Heart right ventricle (tissue), 16 donors: ENCODE data around the gene FAF1. TPM values are rescaled to one million over a fixed set of nuclear protein-coding genes. Genes with fewer than 3 reads are reported as not detected.

Source experiments
- ATAC-seq, 8 donors: fragments of 200-7000 bp; cut with Tn5 transposase; one replicate each; pipeline ENCODE4 v1.9.1; 2020; ENCODE audit warnings: mild to moderate bottlenecking in 8 of 8, moderate library complexity in 8 of 8, moderate number of reproducible peaks in 1 of 8
- DNase-seq, 2 donors: peaks; one replicate each; pipeline ENCODE4 v3.0.0-alpha.2; 2020
- H3K27ac ChIP-seq, 10 donors: fragments of 200-600 bp; sonication (generic) in 2 of 10; one replicate each; pipeline versions ENCODE4 v1.5.0 to v1.8.0; 2020 to 2022; ENCODE audit warnings: mild to moderate bottlenecking in 3 of 10
- H3K27me3 ChIP-seq, 7 donors: fragments of 200-600 bp; one replicate each; pipeline ENCODE4 v1.8.0; 2021 to 2022; ENCODE audit warnings: mild to moderate bottlenecking in 2 of 7
- H3K36me3 ChIP-seq, 9 donors: fragments of 200-600 bp; sonication (generic) in 1 of 9; one replicate each; pipeline versions ENCODE4 v1.5.0 to v1.8.0; 2020 to 2022; ENCODE audit warnings: mild to moderate bottlenecking in 2 of 9
- H3K4me1 ChIP-seq, 9 donors: fragments of 200-600 bp; sonication (generic) in 1 of 9; one replicate each; pipeline versions ENCODE4 v1.5.0 to v1.8.0; 2020 to 2022; ENCODE audit warnings: mild to moderate bottlenecking in 4 of 9
- H3K4me3 ChIP-seq, 10 donors: fragments of 200-600 bp; sonication (generic) in 2 of 10; one replicate each; pipeline versions ENCODE4 v1.5.0 to v1.8.0; 2020 to 2022; ENCODE audit warnings: mild to moderate bottlenecking in 7 of 10, moderate library complexity in 2 of 10
- H3K9me3 ChIP-seq, 11 donors: fragments of 200-600 bp in 10 of 11; sonication (generic) in 2 of 11; one replicate each; pipeline versions ENCODE4 v1.5.0 to v1.8.0; 2013 to 2022; ENCODE audit warnings: mild to moderate bottlenecking in 2 of 11, control low read depth in 1 of 11, moderate library complexity in 1 of 11
- CTCF ChIP-seq, 9 donors: fragments of 200-600 bp; sonication (generic) in 2 of 9; IDR thresholded peaks; one replicate each; pipeline versions ENCODE4 v1.5.0 to v1.8.0; 2021 to 2022; ENCODE audit warnings: antibody characterized with exemption in 9 of 9, mild to moderate bottlenecking in 5 of 9, moderate library complexity in 1 of 9
- WGBS, 2 donors: extraction: QIAGEN DNeasy Blood & Tissue Kit; methylation state at CpG; one replicate each; pipeline ENCODE4 v1.1.7; 2013; ENCODE audit warnings: inconsistent platforms in 1 of 2; 5-methylcytosine and 5-hydroxymethylcytosine counted together
- intact Hi-C, 10 donors: fragments of 100-400 bp; cut with DNase I; formaldehyde crosslinking; loops; one replicate each; pipeline versions ENCODE4 v1.11.1 to v1.14.2; 2022
- polyA plus RNA-seq, 2 donors: library from polyadenylated mRNA; stranded (reverse); fragments of 200-250 nt; gene quantifications; one replicate each; pipeline ENCODE4 v1.2.3, GENCODE V29; 2013
- total RNA-seq, 10 donors: library from RNA; stranded (reverse); fragmentation: NEBNext Ultra II Directional in 3 of 10; extraction: Animal tissue kit (Norgen Biotek cat#: 25700) in 3 of 10; gene quantifications; one replicate each; pipeline versions ENCODE4 v1.2.1 to v1.2.4, GENCODE V29; 2021 to 2023
- donor health status: Arrhythmogenic right ventricular cardiomyopathy.
- donor health status: ischemic (EF 13 %, LVEDD 7.1; RV severe dilation, severe dysfunction).
- donor health status: healthy with polysubstance abuse.
- donor health status: DM: no; HTN: yes; CAD: no.
- donor health status: DM: no; HTN: no; CAD: no.
- donor health status: ischemic (EF 25% LVEDD 6.9; RV normal size, moderate dysfunction).
- donor health status: ischemic (EF 25% LVEDD 5.7; RV mildly dilated, moderate dysfunction).
- donor health status: healthy.
- donor health status: DM: yes; HTN: yes; CAD: no.
- donor health status: Ischemic cardiomyopathy.
- donor health status: ischemic (EF 35%, LVEDD 5.7; RV mildly dilated, moderate dysfunction).
- donor health status: nonischemic (EF 11% LVEDD 7.7; RV severe dilation, severe dysfunction).
- donor health status: DM: yes; HTN: yes; CAD: no.
- donor health status: PGD.
- donor health status: ischemic (EF 29% LVEDD 5.4; RV normal size, mild dysfunction).
- donor health status: nonischemic (EF 23%, LVEDD 6.1; RV moderate dilation, normal function).

Gene FAF1
- total and polyA plus RNA-seq, 12 donors, result 30.9 to 102 (median 88.9) TPM

GRCh38 chr1:50452700-50453099 is 507.4 kb downstream of the FAF1 start:
- H3K36me3 ChIP-seq, result peaks cover 0 to 28% (median 0%) of the 10 kb centered on the region in 9 donors
- WGBS, 2 donors, result 73 to 81% methylated on average over 1 of the region's 1 CpG
- H3K27ac ChIP-seq, result no peak overlapping the region
- DNase-seq (no peak), ATAC-seq (no peak)
- H3K9me3 ChIP-seq, result no peaks in the 10 kb centered on the region
- H3K27me3 ChIP-seq, result no peaks in the 10 kb centered on the region
- H3K4me1 ChIP-seq, result no peaks in the 10 kb centered on the region
- H3K4me3 ChIP-seq, result no peak overlapping the region
- intact Hi-C loops, result no loop called here
- TF ChIP-seq CTCF (IDR thresholded peaks at IDR 0.05), result no peak

- peaks cover 0 to 28% (median 0%) of the 10 kb centered on the region in 9 donors for H3K36me3 ChIP-seq
- H3K9me3 ChIP-seq, result no peaks in the 10 kb centered on the region
- no peak for TF ChIP-seq CTCF (IDR thresholded peaks at IDR 0.05)
- no peak for ATAC-seq
- H3K4me1 ChIP-seq, result no peaks in the 10 kb centered on the region
- WGBS, 2 donors, result 88 to 91% methylated on average over 4 of the region's 4 CpGs
- H3K27me3 ChIP-seq, result no peaks in the 10 kb centered on the region
- DNase-seq, result no peak
- no peak overlapping the region for H3K27ac ChIP-seq
- intact Hi-C loops, result no loop called here
- no peak overlapping the region for H3K4me3 ChIP-seq
Measured at GRCh38 chr1:50450861-50451653, 509.0 kb downstream of the FAF1 start.

GRCh38 chr1:50447961-50448360 is 512.1 kb downstream of the FAF1 start:
- Histone ChIP-seq H3K4me1 (no peaks in the 10 kb centered on the region), H3K9me3 (no peaks in the 10 kb centered on the region), H3K27ac (no peak overlapping the region), H3K4me3 (no peak overlapping the region), H3K27me3 (no peaks in the 10 kb centered on the region), H3K36me3 (peaks cover 0 to 21% (median 0%) of the 10 kb centered on the region in 9 donors)
- intact Hi-C loops, result no loop called here
- ATAC-seq (no peak), DNase-seq (no peak)
- WGBS, 2 donors, result 99 to 100% methylated on average over 1 of the region's 1 CpG
- TF ChIP-seq CTCF (IDR thresholded peaks at IDR 0.05), result no peak

GRCh38 chr1:50441183-50441582 is 518.9 kb downstream of the FAF1 start:
- WGBS, 2 donors, result 92 to 95% methylated on average over 6 of the region's 6 CpGs

More at GRCh38 chr1:50441183-50441582, 518.9 kb downstream of the FAF1 start:
- H3K4me1 ChIP-seq, result no peaks in the 10 kb centered on the region
- ATAC-seq, result no peak
- H3K27ac ChIP-seq, result no peak overlapping the region
- peaks cover 0 to 51% (median 18%) of the 10 kb centered on the region in 9 donors for H3K36me3 ChIP-seq
- intact Hi-C loops, result no loop called here
- no peaks in the 10 kb centered on the region for H3K27me3 ChIP-seq
- H3K4me3 ChIP-seq, result no peak overlapping the region
- no peak for TF ChIP-seq CTCF (IDR thresholded peaks at IDR 0.05)
- no peaks in the 10 kb centered on the region for H3K9me3 ChIP-seq
- no peak for DNase-seq
